Hematopoietic multipotent progenitor cell treated with erythropoietin and hydrocortisone succinate and interleukin-3 and kit ligand, for 15 days (in vitro differentiated cells): ENCODE measurements around the gene PLEKHG2.
"Not testable (repeated sequence)": the region's sequence is repeated elsewhere in the genome, so short reads cannot be mapped to it uniquely, and the experiment has no call there.

Source experiments
- DNase-seq: peaks from one replicate; pipeline ENCODE4 v3.0.0-alpha.2; 2015; ENCODE audit warnings: low spot score

The PLEKHG2 gene

GRCh38 chr19:39412100-39412866 lies at the start of gene PLEKHG2:
Gene PLEKHG2 (plus strand): TSS chr19:39412669. CDS start chr19:39414087, 1,418 bp downstream.
- peak; percentile 95 for DNase-seq

GRCh38 chr19:39362682-39363657 lies 49.5 kb upstream of the PLEKHG2 start:
- no peak for DNase-seq

- peak; percentile 43 for DNase-seq
These were observed 48.5 kb upstream of the PLEKHG2 start for GRCh38 chr19:39363901-39364457.

GRCh38 chr19:39365531-39365930 lies 46.9 kb upstream of the PLEKHG2 start:
- DNase-seq, result no peak

- no peak for DNase-seq
These were observed 43.3 kb upstream of the PLEKHG2 start for GRCh38 chr19:39369200-39369599.

- no peak for DNase-seq
These were observed 41.7 kb upstream of the PLEKHG2 start for GRCh38 chr19:39370735-39371134.

GRCh38 chr19:39372047-39372802 lies 40.2 kb upstream of the PLEKHG2 start:
- no peak for DNase-seq

GRCh38 chr19:39372941-39373340 lies 39.5 kb upstream of the PLEKHG2 start:
- no peak for DNase-seq

- no peak for DNase-seq
These were observed 36.5 kb upstream of the PLEKHG2 start for GRCh38 chr19:39375929-39376328.

GRCh38 chr19:39377373-39378362 lies 34.8 kb upstream of the PLEKHG2 start:
- no peak for DNase-seq

- not testable (repeated sequence) for DNase-seq
These were observed 33.1 kb upstream of the PLEKHG2 start for GRCh38 chr19:39379366-39379765.

- no peak for DNase-seq
These were observed 32.5 kb upstream of the PLEKHG2 start for GRCh38 chr19:39379865-39380396.

GRCh38 chr19:39380521-39381502 lies 31.7 kb upstream of the PLEKHG2 start:
- no peak for DNase-seq

- DNase-seq, result no peak
These were observed 30.4 kb upstream of the PLEKHG2 start for GRCh38 chr19:39381910-39382611.

GRCh38 chr19:39382991-39383828 lies 29.3 kb upstream of the PLEKHG2 start:
- no peak for DNase-seq

GRCh38 chr19:39384839-39385568 lies 27.5 kb upstream of the PLEKHG2 start:
- no peak for DNase-seq
